DLD1 (cell line): ENCODE results near the gene SYCP2.

Experiments used
- in situ Hi-C: cut with HindIII; loops from 2 replicates; pipeline ENCODE4 v1.10.0; 2017; ENCODE audit warnings: low sequenced_read_pairs

SYCP2 gene

GRCh38 chr20:59942245-59942644, 8.8 kb upstream of the SYCP2 start:
- in situ Hi-C loops = no loop called here

DNA sequence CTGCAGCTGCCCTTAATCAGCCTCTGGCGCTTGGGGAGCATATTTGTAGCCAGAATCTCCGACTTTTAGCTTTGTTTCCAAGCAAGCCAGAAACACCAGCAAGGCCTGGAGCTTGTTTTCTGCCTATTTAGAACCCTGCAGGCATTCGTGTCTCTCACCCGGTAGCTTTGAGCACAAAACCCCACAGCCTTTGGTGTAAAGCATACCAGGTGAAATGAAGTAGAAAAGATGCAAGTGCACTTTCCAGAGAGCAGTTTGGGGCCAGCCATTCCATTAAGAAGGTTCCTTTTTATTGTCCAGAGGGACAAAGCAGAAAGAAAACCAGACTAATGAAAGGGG, 7.5 kb upstream of the SYCP2 start:
- in situ Hi-C loops = no loop called here

DNA sequence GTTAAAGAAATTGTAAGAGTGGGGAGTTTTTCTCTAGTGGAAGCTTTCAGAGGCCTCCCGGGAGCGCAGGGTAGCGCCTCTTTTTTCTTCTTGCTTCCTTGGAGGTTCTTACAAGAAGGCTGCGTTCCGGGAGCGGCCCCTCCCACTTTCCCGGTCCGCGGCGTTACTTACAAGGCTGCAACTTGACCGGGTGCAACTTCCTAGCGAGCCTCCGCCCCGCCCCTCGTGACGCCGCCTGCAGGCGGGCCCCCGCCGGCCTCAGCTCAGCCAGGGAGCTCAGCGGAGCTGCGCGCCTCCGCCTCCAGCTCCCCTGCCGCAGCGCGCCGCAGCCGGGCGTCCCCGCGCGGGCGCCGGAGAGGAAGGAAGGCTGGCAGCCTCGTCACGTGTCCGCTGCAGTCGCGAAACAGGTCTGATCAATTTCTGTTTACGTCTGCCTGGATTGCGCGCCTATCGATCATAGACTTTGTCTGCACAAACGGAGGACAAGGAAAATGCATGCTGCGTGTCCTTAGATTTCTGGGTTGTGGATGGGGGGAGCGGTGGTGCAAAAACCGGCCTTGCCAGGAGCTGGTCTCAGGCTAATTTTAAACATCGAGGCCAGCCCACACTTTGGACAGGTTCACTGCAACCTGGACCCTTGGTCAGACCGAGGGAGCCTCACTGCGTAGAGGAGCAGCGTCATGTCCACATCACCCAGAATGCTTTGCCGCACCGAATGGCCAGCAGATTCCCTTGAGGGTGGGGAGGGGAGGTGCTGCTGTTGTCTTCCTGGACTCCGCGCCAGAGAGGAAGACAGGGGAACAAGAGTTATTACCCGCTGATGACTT, 6.9 kb upstream of the SYCP2 start, which contains the start of the genes FAM217B and PPP1R3D:
FAM217B (plus strand) TSS at position 261 of the 827 bp plus-strand sequence. CDS start 3,555 bp downstream, outside the sequence.
PPP1R3D (minus strand) TSS at position 177 of the 827 bp plus-strand sequence. CDS start 374 bp downstream, outside the sequence.
- in situ Hi-C loops = no loop called here

- in situ Hi-C loops = no loop called here
These were observed 6.4 kb upstream of the SYCP2 start for GRCh38 chr20:59939879-59940128.

DNA sequence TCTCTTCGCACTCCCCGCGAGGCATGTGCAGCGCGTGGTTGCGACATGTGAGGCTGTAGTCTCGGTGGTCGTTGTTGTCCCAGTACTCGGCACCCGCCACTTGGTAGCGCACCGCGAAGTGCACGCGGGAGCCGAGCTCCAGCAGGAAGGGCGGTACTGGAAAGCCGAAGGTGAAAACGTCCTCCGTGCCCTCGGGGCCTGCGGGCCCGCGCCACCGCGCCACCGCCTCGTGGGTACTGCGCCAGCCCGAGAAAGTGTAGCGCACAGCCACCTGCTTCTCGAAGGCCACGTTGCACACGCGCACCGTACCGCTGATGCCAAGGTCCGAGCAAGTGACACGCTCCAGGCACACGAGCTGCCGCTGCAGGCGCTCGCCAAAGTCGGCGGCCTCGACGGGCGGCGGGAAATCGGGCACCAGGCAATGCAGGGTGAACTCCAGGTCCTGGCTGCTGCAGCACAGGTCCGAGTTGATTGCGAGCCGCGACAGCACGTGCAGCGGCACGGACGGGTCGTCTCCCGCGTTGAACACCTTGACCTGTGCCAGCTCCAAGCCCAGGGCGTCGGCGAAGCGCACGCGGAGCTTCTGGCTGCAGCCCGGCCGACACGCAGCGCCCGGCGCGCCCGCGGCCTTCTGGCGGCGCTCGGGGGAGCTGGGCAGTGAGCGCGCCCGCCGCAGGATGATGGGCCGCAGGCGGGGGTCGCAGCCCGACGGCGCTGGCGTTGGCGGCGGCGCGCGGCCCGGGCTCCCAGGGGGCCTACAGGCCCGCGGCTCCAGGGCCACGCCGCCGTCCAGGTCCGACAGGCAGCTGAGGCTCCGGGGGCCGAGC, 5.8 kb upstream of the SYCP2 start:
- in situ Hi-C loops = no loop called here

- in situ Hi-C loops = no loop called here
These were observed 5.2 kb upstream of the SYCP2 start for GRCh38 chr20:59938696-59939051.

- in situ Hi-C loops = no loop called here
These were observed 4.8 kb upstream of the SYCP2 start for GRCh38 chr20:59938221-59938620.

DNA sequence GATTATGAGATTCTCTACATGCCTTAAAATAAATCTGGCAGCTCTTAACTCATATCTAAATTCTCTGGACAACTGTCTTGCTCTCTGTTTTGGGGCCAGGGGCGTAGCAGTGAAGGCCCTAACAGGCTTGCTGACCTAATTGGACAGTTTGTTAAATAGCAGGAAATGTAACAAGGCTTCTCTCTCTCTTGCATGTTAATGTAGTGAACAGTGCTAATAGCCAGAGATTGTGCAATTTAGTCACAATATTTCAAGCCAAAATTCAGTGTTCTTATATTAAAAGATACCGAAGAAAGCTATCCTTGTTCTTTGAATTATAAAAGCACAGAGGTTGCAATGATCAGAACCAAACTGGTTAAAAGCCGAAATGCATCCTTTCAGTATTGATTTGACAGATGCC, 3.7 kb upstream of the SYCP2 start:
- in situ Hi-C loops = no loop called here

- in situ Hi-C loops = no loop called here
These were observed 3.0 kb upstream of the SYCP2 start for GRCh38 chr20:59936409-59936808.

DNA sequence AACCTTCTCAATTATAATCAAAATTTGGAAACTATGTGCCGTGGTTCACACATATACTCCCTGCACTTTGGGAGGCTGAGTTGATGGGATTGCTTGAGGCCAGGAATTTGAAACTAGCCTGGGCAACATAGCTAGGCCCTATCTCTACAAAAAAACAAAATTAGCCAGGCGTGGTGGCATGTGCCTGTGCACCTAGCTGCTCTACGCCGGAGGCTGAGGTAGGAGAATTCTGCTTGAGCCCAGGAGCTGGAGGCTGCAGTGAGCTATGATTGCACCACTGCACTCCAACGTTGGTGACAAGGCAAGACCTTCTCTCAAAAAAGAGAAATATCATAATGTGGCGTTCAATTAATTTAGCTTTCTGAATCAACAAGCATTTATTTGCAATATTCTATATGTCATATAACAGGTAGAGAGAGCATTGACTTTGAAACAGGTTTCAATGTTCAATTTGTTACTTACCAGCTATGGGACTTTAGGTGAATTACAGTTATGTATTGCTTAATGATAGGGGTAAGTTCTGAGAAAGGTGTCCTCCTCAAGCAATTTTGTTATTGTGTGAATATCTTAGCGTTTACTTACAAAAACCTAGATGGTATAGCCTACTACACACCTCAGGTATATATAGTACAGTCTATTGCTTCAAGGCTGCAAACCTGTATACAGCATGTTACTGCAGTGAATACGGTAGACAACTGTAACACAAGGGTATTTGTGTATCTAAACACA, 2.2 kb upstream of the SYCP2 start:
- in situ Hi-C loops = no loop called here

- in situ Hi-C loops = no loop called here
These were observed 580 bp upstream of the SYCP2 start for GRCh38 chr20:59933849-59934585.

- in situ Hi-C loops = no loop called here
These were observed 681 bp downstream of the SYCP2 start for GRCh38 chr20:59932616-59933295.

GRCh38 chr20:59931511-59932312, 1.7 kb downstream of the SYCP2 start:
- in situ Hi-C loops = no loop called here

- in situ Hi-C loops = no loop called here
These were observed 7.5 kb downstream of the SYCP2 start for GRCh38 chr20:59925899-59926298.

GRCh38 chr20:59925359-59925758, 8.1 kb downstream of the SYCP2 start:
- in situ Hi-C loops = no loop called here

DNA sequence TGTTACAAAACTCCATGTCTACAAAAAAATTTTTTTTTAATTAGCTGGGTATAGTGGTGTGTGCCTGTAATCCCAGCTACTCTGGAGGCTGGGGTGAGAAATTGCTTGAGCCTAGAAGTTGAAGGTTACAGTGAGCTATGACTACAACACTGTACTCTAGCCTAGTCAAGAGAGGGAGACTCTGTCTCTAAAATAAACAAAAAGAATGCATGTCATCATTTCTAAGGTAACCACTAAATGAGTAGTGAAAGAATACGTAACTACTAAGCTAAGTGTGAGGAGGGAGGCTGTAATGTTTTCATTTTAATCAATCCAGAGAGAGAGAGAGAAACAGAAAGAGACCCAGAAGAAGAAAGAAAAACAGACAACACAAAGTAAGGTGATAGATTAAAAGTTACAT, 9.9 kb downstream of the SYCP2 start:
- in situ Hi-C loops = no loop called here

DNA sequence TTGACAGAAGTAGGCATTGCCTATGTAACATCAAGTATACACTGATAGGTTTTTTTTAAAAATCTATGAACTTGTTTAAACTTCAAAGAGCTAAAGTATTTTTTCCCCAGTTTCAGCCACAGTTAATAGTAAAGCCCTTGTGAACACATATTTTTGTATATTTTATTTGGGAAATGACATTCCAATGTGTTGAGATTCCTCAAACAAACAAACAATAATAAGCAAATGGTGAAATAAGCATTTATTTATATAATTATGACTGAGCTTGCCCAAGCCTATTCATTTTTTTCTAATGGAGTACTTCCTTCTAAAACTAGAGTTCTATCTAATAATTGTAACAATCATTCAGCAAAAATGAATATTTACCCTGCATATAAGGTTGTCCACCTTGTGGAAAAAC, 12.5 kb downstream of the SYCP2 start:
- in situ Hi-C loops = no loop called here

- in situ Hi-C loops = no loop called here
These were observed 20.8 kb downstream of the SYCP2 start for GRCh38 chr20:59912609-59913008.

DNA sequence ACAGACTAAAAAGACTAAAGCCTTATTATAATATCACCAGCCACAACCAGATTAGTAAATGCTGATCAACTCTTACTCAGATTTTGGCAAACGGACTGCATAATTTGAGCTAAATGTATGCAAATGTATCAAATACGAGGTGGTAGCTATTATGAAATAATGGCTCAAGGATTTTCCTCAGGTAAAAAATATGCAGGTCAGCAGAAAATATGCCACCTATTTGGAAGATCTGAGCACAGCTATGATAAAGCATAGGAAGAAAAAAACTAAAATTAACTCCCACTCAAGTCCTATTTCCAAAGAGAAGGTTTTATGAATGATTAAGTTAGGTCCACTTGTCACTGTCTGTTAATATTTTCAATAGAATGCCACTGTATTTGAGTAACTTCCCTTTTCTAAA, 22.4 kb downstream of the SYCP2 start:
- in situ Hi-C loops = no loop called here

- in situ Hi-C loops = no loop called here
These were observed 24.6 kb downstream of the SYCP2 start for GRCh38 chr20:59908855-59909254.
